NK-92 (cell line): ENCODE measurements around the gene PANK1.

ENCODE experiments used
- DNase-seq: peaks from one replicate; lab custom pipeline; 2025; ENCODE audit not compliant: unreplicated experiment; lab: John Stamatoyannopoulos, UW

PANK1 gene

GRCh38 chr10:89540420-89540949 lies 104.6 kb downstream of the PANK1 start:
- DNase-seq, result no peak

- DNase-seq, result no peak
Observed at GRCh38 chr10:89537364-89537763, 107.7 kb downstream of the PANK1 start.

DNA sequence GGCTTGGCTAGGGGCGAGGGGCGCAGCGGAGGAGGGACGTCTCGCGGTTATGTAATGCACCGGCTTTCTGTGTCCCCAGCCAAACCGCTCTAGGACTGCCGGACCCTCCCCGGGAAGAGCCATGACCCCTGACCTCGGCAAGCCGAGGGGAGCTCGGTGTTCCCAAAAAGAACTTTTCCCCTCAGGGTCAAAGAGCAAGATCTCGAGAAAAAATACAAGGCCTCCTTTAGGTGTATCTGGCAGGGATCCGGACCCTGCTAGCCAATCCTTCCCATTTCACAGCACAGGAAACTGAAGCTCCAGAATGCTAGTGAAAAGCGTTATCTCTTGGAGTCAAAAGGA lies 109.1 kb downstream of the PANK1 start:
- no peak for DNase-seq

DNA sequence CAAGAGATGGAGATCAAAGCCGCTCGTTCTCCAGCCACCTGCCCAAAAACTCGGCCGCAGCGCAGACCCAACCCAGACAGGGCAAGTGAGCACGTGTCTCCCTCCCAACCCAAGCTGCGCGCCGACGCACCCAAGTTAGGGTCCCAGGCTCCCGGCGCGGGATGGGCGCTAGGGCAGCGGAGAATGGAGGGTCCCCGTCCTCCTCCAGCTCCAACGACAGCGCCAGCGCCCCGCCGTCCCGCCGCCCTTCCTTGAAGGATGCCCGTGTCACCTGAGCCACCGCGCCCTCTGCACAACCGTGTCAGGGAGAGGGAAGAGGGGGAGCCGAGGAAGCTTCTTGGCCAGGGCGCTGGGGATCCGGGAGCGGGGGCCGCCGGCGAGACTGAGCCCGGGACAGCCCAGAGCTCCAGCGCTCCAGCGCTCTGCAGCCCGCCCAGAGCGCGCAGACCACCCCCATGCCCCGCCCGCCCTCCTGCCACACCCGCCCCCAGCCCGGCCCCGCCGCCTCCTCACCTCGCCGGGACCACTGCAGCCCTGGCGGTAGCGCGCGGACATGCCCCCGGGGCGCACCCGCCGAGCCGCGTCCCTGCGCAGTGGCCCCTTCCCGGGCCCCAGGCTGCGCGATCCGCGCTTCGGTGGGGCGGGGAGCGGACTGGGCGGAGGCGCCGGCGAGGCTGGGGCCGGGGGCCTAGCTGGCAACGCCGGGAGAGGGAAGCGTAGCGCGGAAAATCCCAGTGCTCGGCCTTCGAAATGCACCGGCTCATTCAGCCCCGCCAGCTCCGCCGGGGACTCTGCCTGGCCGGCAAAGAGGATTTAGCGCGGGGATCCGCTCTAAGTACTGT lies 109.7 kb downstream of the PANK1 start, which contains the start of gene SLC16A12:
TSS of gene SLC16A12 (minus strand) at position 424 of the 842 bp plus-strand sequence. CDS start 73,016 bp downstream, outside the sequence.
- DNase-seq, result no peak

DNA sequence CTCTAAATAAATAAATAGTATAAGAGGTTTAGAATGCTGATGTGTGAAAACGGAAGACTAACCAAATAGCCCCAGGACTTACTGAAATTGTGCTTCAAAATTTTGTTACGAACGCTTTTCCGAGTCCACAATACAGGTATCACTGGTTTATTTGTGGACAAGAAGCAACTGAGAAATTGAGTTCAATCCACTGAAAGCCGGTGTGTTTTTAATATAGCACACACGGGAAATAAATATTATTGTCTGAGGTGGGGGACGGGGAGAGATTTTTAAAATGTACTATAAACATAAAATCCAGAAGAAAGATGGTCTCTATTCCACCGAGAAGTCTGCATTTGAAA lies 110.2 kb downstream of the PANK1 start:
- DNase-seq, result no peak
